ENCODE results near the gene STXBP1.
"Not testable (repeated sequence)": the region's sequence is repeated elsewhere in the genome, so short reads cannot be mapped to it uniquely, and the experiment has no call there.

The STXBP1 gene

DNA sequence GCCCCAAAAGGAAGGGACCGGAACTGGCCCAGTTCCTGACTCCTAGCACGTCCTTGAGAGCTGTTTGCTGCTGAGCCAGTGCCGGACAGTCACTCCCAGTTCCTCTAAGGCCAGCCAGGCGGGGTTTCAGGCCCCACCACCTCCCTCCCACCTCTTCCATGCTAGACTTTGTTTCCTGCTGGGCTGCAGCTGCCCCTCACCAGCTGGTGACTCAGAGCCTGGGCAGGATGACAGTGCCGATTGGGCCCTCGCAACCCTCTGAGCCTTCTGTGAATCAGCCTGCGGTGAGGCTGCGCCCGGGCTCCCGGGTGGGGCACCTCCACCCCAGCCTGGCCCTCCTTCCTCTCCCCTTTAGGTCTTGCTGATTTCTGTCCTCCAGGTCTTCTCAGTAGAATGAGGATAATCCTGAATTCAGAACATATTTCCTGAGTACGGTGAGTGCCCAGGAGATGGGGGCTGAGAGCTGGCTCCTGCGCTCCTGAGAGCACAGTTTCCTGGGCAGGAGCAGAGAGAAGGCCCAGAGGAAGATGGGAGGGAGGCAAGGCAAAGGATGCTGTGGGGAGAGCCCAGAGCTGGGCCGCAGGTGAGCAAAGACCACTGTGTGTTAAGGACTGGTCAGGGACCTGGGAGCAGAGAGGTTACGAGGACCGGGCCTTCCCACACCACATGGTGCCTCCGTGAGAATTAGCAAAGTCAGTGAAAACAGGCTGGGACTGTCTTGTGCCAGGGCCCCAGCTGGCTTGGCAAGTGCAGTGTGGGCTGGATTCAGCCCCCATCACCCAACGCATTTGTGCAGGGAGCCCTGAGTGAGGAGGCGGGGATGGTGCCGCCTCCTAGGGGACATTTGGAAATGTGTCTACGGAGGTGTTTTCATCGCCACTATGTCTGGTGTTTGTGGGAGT lies 32.9 kb upstream of the STXBP1 start:
- peak; percentile 88 for DNase-seq

DNA sequence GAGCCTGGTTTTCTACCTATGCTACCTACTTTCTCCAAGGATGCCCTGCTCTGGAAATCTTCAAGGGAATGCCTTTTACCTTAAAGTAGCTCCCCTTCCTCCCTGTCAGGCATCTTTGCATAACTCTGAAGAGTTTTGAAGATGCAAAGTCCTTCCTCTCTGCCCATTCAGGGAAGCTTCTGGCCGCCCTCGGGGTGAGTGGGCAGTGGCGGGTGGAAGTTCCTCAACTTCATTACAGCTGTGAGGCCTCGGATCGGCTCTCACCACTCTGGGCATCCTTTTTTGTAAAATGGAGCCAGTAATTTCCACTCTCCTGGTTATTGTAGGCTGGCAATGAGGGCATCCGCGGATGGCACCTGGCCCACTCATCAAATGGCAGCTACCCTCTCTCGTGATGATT lies 31.7 kb upstream of the STXBP1 start:
- no peak for DNase-seq

DNA sequence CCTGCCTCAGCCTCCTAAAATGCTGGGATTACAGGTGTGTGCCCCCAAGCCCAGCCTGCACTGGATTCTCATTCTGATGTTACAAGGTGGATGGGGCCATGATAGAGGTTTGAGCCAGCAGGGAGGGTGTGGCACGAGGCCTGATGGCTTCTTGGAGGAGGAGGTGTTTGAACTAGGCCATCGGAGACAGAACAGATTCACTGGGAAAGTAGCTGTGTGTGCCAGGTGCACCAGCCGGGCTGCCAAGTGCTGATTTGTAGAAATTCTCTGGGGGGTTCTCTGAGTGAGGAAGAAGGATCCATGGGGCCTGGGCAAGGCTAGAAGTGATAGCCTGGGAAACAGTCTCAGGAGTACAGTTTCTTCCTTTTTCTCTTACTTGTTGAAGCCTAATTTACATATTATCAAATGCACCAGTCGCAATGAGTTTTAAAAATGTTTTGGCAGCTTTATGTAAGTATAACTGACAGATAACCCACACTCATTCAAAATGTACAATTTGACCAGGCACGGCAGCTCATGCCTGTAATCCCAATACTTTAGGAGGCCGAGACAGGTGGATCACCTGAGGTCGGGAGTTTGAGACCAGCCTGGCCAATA lies 31.1 kb upstream of the STXBP1 start:
- DNase-seq, result no peak

DNA sequence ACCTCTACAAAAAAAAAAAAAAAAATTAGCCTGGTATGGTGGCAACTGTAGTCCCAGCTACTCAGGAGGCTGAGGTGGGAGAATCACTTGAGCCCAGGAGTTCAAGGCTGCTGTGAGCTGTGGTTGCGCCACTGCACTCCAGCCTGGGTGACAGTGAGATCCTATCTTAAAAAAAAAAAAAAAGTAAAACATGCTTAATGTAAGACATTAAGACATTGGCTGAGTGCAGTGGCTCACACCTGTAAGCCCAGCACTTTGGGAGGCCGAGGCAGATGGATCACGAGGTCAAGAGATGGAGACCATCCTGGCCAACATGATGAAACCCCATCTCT lies 27.6 kb upstream of the STXBP1 start:
- not testable (repeated sequence) for DNase-seq

- DNase-seq, result no peak
These were observed 26.8 kb upstream of the STXBP1 start for GRCh38 chr9:127585161-127585819.

- no peak for DNase-seq
These were observed 26.0 kb upstream of the STXBP1 start for GRCh38 chr9:127586096-127586495.

- DNase-seq, result peak; percentile 51
These were observed 25.5 kb upstream of the STXBP1 start for GRCh38 chr9:127586537-127586936.

DNA sequence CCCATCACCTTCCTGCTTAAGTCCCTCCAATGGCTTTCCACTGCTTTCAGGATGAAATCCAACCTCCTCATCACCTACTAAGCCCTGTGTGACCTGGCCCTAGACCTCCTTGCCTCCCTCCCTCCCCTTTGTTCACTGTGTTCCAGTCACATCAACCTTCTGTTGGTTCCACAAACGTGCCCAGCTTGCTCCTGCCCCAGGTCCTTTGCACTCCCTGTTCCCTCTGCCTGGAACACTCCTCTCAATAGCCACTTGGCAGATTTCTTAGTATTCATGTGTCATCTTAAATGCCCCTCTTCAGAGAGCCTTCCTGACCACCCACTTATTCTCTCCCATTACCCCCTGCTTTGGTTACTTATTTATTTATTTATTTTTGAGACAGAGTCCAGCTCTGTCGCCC lies 24.1 kb upstream of the STXBP1 start:
- no peak for DNase-seq

DNA sequence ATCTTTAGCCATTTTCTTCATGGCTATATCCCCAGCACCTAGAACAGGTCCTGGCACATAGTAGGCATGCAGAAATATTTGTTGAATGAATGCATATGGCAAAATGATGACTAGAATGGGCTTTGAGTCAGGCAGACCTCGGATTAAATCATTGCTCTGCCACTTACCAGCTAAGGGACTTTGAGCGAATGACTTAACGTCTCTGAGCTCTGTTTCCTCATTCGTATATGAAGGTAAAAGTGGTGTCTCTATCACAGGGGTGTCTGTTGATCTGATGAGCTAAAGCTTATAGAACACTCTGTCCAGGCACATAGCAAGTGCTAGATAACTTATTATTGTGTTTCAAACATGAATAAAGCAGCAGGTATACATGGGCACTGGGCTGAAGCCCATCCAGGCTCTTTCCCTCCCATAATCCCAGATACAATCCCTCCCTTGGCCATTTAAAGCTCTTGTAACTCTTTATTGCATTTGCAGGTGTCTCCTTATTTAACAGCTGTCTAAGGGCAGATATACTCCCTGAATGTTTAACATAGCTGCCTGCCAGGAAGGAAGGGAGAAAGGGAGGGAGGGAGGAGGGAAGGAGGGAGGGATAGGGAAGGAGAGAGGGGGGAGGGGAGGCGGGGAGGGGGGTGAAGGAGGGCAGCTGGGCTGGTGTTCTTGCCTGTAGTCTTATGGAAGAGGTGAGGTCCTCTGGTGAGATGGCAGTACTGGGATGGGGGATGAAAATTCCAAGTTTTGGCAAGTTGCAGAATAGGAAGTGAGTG lies 23.2 kb upstream of the STXBP1 start:
- DNase-seq, result no peak

DNA sequence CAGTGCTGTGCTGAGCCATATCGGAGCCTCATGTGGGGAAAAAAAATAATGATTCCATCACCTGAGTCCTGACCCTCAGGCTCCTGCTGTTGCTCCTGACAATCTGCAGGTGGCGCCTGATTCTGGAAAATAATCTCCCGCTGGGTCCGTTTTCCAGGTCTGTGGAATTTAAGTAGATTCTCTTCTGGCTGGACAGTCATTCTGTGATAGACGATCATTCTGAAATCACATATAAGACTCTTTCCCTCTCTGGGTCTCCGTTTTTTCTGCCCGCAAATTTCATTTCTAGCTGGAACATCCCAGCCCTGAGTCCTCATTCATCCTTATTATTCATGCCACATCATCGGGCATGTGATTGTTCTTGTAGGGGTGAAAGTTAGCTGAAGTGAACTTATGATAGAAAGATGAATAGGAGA lies 22.1 kb upstream of the STXBP1 start:
- DNase-seq, result no peak

DNA sequence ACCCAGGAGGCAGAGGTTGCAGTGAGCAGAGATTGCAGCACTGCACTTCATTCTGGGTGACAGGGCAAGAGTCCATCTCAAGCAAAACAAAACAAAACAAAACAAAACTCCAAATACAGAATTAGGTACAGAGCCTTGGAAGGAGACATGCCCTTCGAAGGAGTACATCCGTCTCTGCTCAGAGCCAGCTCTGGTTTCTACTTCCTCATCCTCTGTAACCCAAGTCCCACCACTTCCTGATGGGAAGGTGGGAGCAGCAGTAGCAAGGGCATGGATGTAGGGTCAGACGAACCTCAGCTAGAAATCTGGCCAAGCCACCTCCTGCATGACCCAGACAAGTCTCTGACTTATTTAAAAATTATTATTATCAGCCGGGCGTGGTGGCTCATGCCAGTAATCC lies 16.5 kb upstream of the STXBP1 start:
- peak; percentile 22 for DNase-seq

- DNase-seq, result no peak
These were observed 13.1 kb upstream of the STXBP1 start for GRCh38 chr9:127598839-127599549.

DNA sequence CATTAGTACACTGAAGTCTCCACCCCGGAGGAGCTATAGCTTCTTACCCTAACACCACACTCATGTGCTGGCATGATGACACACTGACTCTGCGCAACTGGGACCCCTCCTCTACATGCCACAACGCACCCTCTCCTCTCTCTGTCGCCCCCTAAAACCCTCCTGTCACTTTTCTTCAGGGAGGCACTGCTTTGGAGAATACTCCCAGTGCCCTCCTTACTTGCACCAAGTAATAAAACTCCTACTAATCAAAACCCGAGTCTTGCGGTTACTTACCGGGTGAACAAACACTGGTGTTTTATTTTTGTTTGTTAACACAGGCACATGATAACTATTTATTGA lies 12.6 kb upstream of the STXBP1 start:
- DNase-seq, result no peak

- no peak for DNase-seq
These were observed 8.9 kb upstream of the STXBP1 start for GRCh38 chr9:127603226-127603625.

DNA sequence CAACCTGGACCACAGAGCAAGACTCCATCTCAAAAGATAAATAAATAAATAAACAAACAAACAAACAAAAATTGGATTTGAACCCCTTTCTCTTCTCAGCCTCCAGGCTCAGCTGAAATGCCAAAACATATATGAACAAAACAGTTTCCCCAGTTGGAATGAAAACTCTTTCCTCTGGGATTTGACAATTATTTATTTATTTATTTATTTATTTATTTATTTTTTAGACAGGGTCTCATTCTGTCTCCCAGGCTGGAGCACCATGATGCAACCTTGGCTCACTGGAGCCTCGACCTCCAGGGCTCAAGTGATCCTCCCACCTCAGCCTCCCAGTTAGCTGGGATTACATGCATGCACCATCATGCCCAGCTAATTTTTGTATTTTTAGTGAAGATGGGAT lies 6.0 kb upstream of the STXBP1 start:
- no peak for DNase-seq

DNA sequence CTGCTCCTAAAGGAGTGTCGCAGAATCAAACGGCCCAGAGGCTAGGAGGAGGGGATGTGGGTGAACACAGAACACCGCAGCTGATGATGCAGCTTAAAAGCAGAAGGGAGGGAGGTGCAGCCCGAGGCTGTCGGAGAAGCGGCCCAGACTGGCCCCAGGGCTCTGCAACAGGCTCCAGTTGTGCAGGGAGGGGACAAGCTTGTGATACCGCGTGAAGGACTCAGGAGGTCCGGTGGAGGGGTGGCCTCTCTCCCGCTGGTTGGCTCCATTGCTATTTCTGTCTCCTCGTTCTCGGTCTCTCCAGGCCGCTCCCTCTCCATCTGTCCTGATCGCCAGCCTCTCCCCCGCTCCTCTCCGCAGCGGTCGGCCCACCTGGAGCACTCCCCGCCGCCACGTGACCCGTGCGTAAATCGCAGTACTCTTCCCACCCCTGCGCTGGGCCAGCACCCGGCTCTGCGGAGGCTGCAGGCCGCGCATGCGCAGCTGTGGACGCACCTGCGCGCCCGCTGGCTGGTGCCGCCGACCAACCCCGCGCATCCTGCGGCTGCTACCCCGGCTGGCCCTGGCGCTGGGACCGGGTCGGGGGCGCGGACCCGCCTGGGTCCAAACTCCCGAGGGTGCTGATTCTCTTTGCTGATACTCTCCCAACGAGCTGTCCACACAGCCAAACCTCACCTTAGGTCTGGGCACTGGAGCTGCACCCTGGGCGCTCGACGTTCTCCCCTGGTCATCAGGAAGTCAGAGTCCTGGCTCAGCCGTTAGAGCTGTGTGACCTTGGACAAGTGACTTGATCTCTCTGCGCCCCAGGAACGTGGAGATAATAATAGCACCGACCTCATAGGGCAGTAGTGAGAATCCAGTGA lies 3.7 kb upstream of the STXBP1 start:
- DNase-seq, result no peak

DNA sequence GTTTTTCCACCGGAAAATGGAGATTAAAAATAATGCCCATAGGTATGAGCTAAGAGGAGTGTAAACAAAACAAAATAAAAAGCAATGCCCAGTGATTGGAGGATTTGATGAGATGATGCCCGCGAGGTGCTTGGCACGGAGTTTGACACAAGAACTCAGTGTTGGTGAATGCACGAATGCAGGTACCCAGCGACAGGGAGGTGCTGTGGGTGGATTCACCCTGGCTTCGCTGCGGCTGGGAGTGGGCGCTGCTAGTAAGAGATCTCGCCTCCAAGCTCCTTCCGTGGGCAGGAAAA lies 526 bp upstream of the STXBP1 start:
- DNase-seq, result no peak

DNA sequence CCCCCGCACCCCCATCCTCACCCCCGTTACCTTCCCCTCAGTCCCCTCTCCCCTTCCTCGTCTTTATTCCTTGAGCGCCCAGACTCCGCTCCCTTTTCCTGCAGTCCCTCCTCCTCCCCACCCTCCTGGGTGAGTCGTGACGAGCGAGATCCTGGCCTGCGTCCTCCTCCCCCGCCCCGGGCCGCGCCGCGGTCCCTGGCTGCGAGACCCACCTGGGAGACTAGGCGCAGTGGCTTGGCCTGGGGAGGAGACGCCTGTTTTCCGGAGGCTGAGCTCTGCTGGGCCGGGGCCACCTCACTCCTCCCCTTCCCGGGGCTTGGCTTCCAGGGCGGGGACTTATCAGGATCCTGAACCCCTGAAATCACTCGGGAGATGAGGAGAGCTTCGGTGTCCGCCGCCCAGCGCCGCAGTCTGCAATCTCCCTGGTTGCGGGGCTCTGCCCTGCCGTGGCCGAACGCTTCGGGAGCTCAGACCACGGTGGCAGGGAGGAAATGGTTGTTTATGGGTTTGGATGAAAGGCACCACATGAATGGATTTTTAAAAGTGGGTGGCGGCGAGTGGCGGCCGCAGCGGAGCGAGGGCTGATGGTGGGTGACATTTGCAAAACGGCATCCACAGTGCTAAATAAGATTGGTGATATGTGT lies 984 bp downstream of the STXBP1 start:
- no peak for DNase-seq

GRCh38 chr9:127613583-127613954 lies 1.5 kb downstream of the STXBP1 start:
- DNase-seq, result no peak

GRCh38 chr9:127614961-127615360 lies 2.9 kb downstream of the STXBP1 start:
- DNase-seq, result no peak

DNA sequence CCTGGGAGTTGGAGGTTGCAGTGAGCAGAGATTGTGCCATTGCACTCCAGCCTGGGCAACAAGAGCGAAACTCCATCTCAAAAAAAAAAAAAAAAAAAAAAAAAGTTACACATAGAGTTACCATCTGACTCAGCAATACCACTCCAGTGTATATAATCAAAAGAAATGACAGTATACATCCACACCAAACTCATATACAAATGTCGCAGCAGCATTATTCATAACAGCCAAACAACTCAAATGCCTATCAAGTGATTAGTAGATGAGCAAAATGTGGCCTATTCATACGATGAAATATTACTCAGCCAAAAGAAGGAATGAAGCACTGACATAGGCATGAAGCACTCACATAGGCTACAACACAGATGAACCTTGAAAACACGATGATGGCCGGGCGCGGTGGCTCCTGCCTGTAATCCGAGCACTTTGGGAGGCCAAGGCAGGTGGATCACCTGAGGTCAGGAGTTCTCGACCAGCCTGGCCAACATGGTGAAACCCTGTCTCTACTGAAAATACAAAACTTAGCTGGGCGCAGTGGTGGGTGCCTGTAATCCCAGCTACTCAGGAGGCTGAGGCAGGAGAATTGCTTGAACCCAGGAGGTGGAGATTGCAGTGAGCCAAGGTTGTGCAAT lies 9.4 kb downstream of the STXBP1 start:
- DNase-seq, result not testable (repeated sequence)

All from GDM1 (cell line).